DOHH2 (cell line): ENCODE measurements around the gene BABAM2.

Source experiments
- H3F3A ChIP-seq: fragments of 200-600 bp; sonication (generic), shearing (Covaris generic); 2 replicates; pipeline ENCODE4 v1.6.0; 2016; ENCODE audit warnings: antibody characterized with exemption, mild to moderate bottlenecking; ENCODE audit not compliant: control insufficient read depth, insufficient read depth
- H3K27ac ChIP-seq: fragments of 200-600 bp; sonication (generic); 2 replicates; pipeline ENCODE4 v1.5.1; 2014; ENCODE audit warnings: low read depth, mild to moderate bottlenecking, low read length, moderate library complexity
- H3K27me3 ChIP-seq: fragments of 200-600 bp; sonication (generic); 2 replicates; pipeline ENCODE4 v1.6.1; 2014; ENCODE audit warnings: mild to moderate bottlenecking, low read length, mixed read lengths; ENCODE audit not compliant: control insufficient read depth
- H3K36me3 ChIP-seq: fragments of 200-600 bp; sonication (generic); 2 replicates; pipeline ENCODE4 v1.6.1; 2014; ENCODE audit warnings: mild to moderate bottlenecking, low read length, moderate library complexity, mixed read lengths; ENCODE audit not compliant: control insufficient read depth
- H3K4me1 ChIP-seq: fragments of 200-600 bp; sonication (generic); 2 replicates; pipeline ENCODE4 v1.6.1; 2014; ENCODE audit warnings: mild to moderate bottlenecking, low read length, mixed read lengths; ENCODE audit not compliant: control insufficient read depth
- H3K4me2 ChIP-seq: fragments of 200-600 bp; sonication (generic); 2 replicates; pipeline ENCODE4 v1.6.0; 2014; ENCODE audit warnings: mild to moderate bottlenecking, low read length, moderate library complexity
- H3K4me3 ChIP-seq: fragments of 200-600 bp; sonication (generic); 2 replicates; pipeline ENCODE4 v1.5.1; 2014; ENCODE audit warnings: mild to moderate bottlenecking, low read length, mixed read lengths
- H3K79me2 ChIP-seq: fragments of 200-600 bp; sonication (generic); 2 replicates; pipeline ENCODE4 v1.6.1; 2014; ENCODE audit warnings: mild to moderate bottlenecking, low read length, mixed read lengths; ENCODE audit not compliant: control insufficient read depth
- H3K9me2 ChIP-seq: fragments of 200-600 bp; sonication (generic); replicated peaks from 2 replicates; pipeline ENCODE4 v1.6.1; 2014; ENCODE audit warnings: mild to moderate bottlenecking, low read length, mixed read lengths; ENCODE audit not compliant: control insufficient read depth
- H3K9me3 ChIP-seq: fragments of 200-600 bp; sonication (generic); 2 replicates; pipeline ENCODE4 v1.6.1; 2014; ENCODE audit warnings: antibody characterized with exemption, low read length, mixed read lengths; ENCODE audit not compliant: control insufficient read depth, insufficient read depth
- H4K20me1 ChIP-seq: fragments of 200-600 bp; sonication (generic); 2 replicates; pipeline ENCODE4 v1.6.0; 2014; ENCODE audit warnings: low read depth, mild to moderate bottlenecking, antibody characterized with exemption, low read length, moderate library complexity; ENCODE audit not compliant: control insufficient read depth, insufficient read depth
- CTCF ChIP-seq: fragments of 200-600 bp; sonication (generic); IDR thresholded peaks from one replicate; pipeline ENCODE4 v1.5.1; 2014; ENCODE audit warnings: antibody characterized with exemption, mild to moderate bottlenecking, low read depth, low read length; ENCODE audit not compliant: poor library complexity, severe bottlenecking
- EZH2phosphoT487 ChIP-seq: fragments of 200-600 bp; sonication (generic); IDR thresholded peaks from 2 replicates; pipeline ENCODE4 v1.6.1; 2017; ENCODE audit warnings: borderline replicate concordance, mild to moderate bottlenecking, antibody characterized with exemption, low read length, moderate library complexity, mixed read lengths

BABAM2 gene

GRCh38 chr2:27914805-27915175 lies 24.3 kb downstream of the BABAM2 start:
- Histone ChIP-seq H4K20me1 (no peaks in the 10 kb centered on the region), H3K27ac (no peak overlapping the region), H3K9me3 (no peaks in the 10 kb centered on the region), H3K4me3 (no peak overlapping the region), H3K4me1 (peaks cover 9% of the 10 kb centered on the region), H3K4me2 (no peak overlapping the region), H3K36me3 (no peaks in the 10 kb centered on the region), H3F3A (no peaks in the 10 kb centered on the region), H3K79me2 (no peaks in the 10 kb centered on the region), H3K27me3 (no peaks in the 10 kb centered on the region), H3K9me2 (no peaks in the 10 kb centered on the region)
- TF ChIP-seq EZH2phosphoT487 = no peak
- TF ChIP-seq CTCF = no peak

- Histone ChIP-seq H3K36me3 (no peaks in the 10 kb centered on the region), H3K4me2 (no peak overlapping the region), H3F3A (no peaks in the 10 kb centered on the region), H3K79me2 (no peaks in the 10 kb centered on the region), H3K27ac (no peak overlapping the region), H3K4me1 (peaks cover 9% of the 10 kb centered on the region), H3K9me2 (no peaks in the 10 kb centered on the region), H3K9me3 (no peaks in the 10 kb centered on the region), H4K20me1 (no peaks in the 10 kb centered on the region), H3K27me3 (no peaks in the 10 kb centered on the region), H3K4me3 (no peak overlapping the region)
- TF ChIP-seq EZH2phosphoT487 (no peak), CTCF (no peak)
Observed at GRCh38 chr2:27915191-27915590, 24.7 kb downstream of the BABAM2 start.

- H3K9me2 ChIP-seq = no peaks in the 10 kb centered on the region
- H3K9me3 ChIP-seq = no peaks in the 10 kb centered on the region
- no peak overlapping the region for H3K27ac ChIP-seq
- no peaks in the 10 kb centered on the region for H3K36me3 ChIP-seq
- no peaks in the 10 kb centered on the region for H4K20me1 ChIP-seq
- no peaks in the 10 kb centered on the region for H3K27me3 ChIP-seq
- TF ChIP-seq CTCF = no peak
- TF ChIP-seq EZH2phosphoT487 = no peak
- H3K4me3 ChIP-seq = no peak overlapping the region
- no peak overlapping the region for H3K4me2 ChIP-seq
- no peaks in the 10 kb centered on the region for H3F3A ChIP-seq
- H3K79me2 ChIP-seq = no peaks in the 10 kb centered on the region
- peaks cover 7% of the 10 kb centered on the region for H3K4me1 ChIP-seq
Observed at GRCh38 chr2:27915874-27916273, 25.3 kb downstream of the BABAM2 start.
